GM12873 (cell line): Measurements from ENCODE around the gene TKTL1.

Experiments
- CTCF ChIP-seq: IDR thresholded peaks from 2 replicates; pipeline ENCODE4 v1.5.1; 2012; ENCODE audit warnings: low read depth, mild to moderate bottlenecking, moderate library complexity, low read length, control low read depth; ENCODE audit not compliant: insufficient read depth; ENCODE audit errors: missing control alignments

TKTL1 gene

GRCh38 chrX:154373340-154374306, 78.0 kb downstream of the TKTL1 start:
- TF ChIP-seq CTCF = peak; percentile 52

DNA sequence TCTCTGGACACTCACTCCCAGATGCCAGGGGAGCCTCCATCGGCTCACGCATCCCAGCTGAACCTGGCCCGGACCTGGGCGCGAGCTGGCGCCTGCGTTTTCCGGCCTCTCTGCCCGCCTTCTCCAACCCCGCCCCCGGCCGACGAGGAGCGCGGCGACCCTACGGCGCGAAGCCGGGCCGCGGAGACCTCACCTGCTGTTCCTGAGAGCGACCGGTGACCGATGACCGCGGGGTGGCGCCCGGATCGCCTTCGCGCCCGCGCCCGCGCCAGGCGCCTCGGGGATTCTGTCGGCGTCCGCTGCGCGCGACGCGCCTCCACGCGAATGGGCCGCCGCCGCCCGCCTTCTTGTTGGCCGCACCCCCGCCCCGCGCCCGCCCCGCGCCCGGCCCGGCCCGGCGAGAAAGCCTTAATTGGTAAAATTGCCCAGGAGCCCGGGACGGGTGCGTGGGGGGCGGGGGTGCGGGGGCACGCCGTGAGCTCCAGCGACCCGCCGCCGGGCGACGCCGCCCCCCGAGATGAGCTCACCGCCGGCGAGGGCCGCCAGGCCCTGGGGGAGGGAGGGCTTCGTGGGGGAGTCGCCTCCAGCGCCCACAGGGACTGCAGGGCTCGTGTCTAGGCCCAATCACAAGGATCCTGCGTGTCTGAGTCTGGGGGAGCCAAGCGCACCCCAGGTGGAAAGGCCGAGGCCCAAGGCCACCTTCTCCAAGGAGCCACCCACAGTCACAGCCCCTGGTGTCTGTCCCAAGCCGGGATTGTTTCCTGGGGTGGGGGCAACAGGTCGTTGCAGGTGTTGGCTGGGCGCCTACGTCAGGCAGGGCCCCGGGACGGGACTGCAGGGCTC, 78.9 kb downstream of the TKTL1 start, which contains the start of gene FLNA:
Gene FLNA, minus strand, starts transcription at position 322 of the 843 bp plus-strand sequence. CDS start 3,389 bp downstream, outside the sequence.
- no peak for TF ChIP-seq CTCF

- no peak for TF ChIP-seq CTCF
Measured at GRCh38 chrX:154375156-154375504, 79.5 kb downstream of the TKTL1 start.

DNA sequence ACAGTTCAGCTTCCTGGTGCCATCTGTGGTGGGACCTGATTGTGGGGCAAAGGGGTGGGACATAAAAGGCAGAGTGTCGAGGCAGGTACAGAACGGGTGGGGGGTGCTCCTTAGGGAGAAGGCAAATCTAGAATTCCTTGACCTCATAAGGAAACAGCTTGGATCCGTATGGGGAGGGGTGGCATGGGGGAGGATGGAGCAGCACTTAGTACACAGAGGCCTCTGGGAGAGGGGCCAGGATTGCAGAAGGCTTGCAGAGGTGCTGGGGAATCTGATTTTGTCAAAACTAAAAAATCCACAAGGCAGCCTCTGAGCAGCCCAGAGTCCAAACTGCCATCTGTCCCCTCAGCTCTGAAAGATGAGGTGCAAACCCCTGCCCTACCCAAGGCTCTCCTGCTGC, 81.2 kb downstream of the TKTL1 start:
- no peak for TF ChIP-seq CTCF

DNA sequence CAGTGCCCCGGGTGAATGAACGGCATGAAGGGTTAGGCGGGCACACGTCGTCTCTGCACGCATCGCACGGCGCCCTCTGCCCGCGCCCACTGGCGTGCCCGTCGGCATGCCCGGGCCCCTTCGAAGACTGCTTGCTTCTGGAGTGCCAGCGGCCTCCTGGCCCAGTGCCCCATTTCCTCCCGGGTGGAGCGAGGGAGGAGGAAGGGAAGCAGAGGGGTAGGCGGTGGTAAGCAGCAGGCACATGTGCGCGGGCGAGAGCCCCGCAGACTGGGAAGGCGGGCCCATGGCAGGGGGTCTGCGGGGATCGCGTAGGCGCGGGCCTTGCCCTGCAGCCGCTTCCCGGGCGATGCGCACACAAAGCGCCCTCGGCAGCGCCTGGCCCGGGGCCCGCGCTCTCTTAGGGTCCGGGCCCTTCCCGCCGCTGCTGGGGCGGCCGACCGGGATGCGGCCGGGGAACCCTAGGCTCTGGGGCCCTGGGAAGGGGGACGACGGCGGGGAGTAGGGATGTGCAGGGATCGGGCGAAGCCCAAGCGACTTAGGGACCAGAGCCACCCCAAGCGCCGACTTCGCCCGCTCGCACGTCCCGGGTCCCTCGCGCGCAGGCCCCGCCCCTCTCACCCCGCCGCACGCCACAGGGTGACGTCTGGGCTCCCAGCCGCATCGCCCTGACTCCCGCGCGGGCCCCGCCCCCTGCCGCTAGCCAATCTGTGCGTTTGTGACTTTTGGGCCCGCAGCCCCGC, 82.6 kb downstream of the TKTL1 start:
- TF ChIP-seq CTCF = no peak

- TF ChIP-seq CTCF = no peak
Measured at GRCh38 chrX:154378799-154379568, 83.4 kb downstream of the TKTL1 start, which contains the start of gene EMD. Gene EMD (plus strand): TSS chrX:154379295. CDS start chrX:154379485, 190 bp downstream.
